ENCODE measurements around the gene HOXC9.

HOXC9 gene

GRCh38 chr12:53963005-53963404, 37.0 kb upstream of the HOXC9 start:
- ChIA-PET POLR2A (no interaction called here), CTCF (interaction anchor here (0.8 to 3.1 kb wide), 5 partner anchors 8 to 416 kb away, joined by 3 to 9 read pairs (median 3); partner anchors contain the start of gene HOXC10)
- DNase-seq (ENCODE audit: extremely low spot score), result no peak
- TF ChIP-seq CTCF (IDR thresholded peaks at IDR 0.05; ENCODE audit: control extremely low read depth, extremely low read depth, low read depth, missing control alignments), result no peak

- ChIA-PET POLR2A (no interaction called here), CTCF (interaction anchor here (0.8 to 3.1 kb wide), 5 partner anchors 8 to 416 kb away, joined by 3 to 9 read pairs (median 3); partner anchors contain the start of genes HOXC10 and HOXC12)
- TF ChIP-seq CTCF (IDR thresholded peaks at IDR 0.05; ENCODE audit: control extremely low read depth, extremely low read depth, low read depth, missing control alignments), result no peak
- DNase-seq (ENCODE audit: extremely low spot score), result no peak
These were observed 36.3 kb upstream of the HOXC9 start for GRCh38 chr12:53963434-53964314.

GRCh38 chr12:53964315-53964713, 35.6 kb upstream of the HOXC9 start:
- CTCF ChIA-PET, result interaction anchor here (1.0 to 3.1 kb wide), 4 partner anchors 10 to 30 kb away, joined by 3 to 9 read pairs (median 4); partner anchors contain the start of genes HOXC10 and HOXC12
- TF ChIP-seq CTCF (IDR thresholded peaks at IDR 0.05; ENCODE audit: control extremely low read depth, extremely low read depth, low read depth, missing control alignments), result no peak
- DNase-seq (ENCODE audit: extremely low spot score), result no peak
- POLR2A ChIA-PET, result no interaction called here

DNA sequence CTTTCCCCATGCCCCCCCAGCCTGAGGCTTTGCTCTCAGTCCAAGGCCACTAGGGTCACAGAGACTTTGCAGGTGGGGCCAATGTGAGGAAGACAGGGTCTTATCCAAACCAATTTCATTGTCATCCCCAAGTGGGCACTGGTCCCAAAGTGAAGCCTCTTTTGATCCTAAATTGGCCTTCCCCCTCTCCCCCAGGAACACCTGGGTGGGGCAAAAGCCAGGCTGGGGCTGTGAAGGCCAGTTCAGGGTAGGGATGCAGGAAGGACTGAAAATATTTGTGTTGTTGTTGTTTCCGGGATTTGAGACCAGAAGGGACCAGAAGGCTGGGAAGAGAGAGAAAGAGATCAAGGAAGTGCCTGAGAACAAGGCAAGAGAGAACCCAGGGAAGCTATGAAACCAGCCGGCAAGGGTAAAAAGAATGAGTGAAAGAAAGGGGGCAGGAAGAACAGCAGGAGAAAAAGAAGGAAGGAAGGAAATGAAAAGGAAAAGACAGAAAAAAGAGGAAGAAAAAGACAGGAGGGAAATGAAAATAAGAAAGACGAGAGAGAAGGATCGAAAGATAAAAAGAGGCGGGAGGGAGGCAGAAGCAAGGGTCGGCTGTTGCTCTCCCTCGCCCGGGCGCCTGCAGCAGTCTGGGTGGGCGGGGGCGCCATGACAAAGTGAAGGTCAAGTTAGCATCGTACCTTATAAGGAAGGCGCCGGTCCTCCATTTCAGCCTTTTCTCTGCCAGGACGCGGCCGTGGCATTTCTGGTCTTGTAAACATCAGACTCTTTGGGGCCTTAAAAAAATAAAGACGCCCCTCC, 34.5 kb upstream of the HOXC9 start:
- no peak for DNase-seq (ENCODE audit: extremely low spot score)
- TF ChIP-seq CTCF (IDR thresholded peaks at IDR 0.05; ENCODE audit: control extremely low read depth, extremely low read depth, low read depth, missing control alignments), result no peak
- ChIA-PET CTCF (interaction anchor here (1.0 to 1.8 kb wide), 3 partner anchors 19 to 40 kb away, joined by 3 to 5 read pairs (median 3); partner anchors contain the start of gene HOXC10), POLR2A (no interaction called here)

DNA sequence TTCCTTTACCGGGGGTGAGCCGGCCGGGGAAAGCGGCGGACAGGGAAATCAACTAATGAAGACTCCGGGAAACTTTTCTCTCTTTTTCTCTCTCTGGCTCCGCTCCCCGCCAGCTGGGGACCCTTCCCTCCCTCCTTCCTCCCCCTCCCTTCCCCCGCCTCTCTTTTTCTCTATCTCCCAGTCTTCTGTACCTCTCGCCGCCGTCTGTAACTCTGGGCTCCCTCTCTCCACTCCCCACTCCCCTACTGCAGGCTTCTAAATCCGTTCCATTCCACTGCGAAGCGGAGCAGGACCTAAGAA, 33.9 kb upstream of the HOXC9 start:
- DNase-seq (ENCODE audit: extremely low spot score), result no peak
- CTCF ChIA-PET, result interaction anchor here (1.0 to 1.8 kb wide), 2 partner anchors 32 to 39 kb away, joined by 3 to 5 read pairs; no protein-coding TSS in a partner anchor
- TF ChIP-seq CTCF (IDR thresholded peaks at IDR 0.05; ENCODE audit: control extremely low read depth, extremely low read depth, low read depth, missing control alignments), result no peak
- POLR2A ChIA-PET, result no interaction called here

DNA sequence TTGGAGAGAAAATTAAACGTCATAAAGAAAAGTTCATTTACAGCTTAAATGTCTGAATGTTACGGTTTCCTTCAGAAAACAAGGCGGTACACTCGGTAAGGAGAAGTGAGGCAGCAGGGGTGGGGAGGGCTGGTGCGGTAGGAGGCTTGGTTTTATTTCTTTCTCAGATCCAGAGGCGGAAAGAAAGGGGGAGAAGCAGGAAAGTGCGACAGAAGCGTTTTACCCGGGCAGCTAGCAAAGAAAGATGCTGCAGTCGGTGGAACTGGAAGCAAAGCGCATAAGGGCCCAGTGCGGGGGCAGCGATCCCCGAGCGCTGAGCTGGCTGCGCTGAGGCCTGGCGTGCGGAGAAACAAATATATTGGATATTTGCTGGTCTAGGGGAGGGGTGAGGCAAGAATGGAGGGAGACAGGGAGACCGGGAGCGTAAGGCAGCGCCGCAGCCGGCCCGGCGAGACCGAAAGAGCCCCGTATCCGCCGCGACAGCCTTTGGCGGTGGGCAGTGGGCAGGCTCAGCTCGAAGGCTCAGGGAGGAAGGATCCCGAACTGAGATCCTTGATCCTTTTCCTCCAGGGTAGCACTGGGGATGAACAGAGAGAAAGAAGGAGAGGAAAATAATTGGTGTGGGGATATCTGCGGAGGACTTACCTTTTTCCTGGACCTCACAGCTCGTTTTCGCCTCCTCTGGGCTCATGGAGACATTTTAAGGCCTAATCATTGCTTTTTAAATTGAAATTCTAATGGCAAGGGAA, 33.4 kb upstream of the HOXC9 start:
- no peak for TF ChIP-seq CTCF (IDR thresholded peaks at IDR 0.05; ENCODE audit: control extremely low read depth, extremely low read depth, low read depth, missing control alignments)
- CTCF ChIA-PET, result interaction anchor here (0.8 to 1.5 kb wide), 3 partner anchors 11 to 39 kb away, joined by 3 to 4 read pairs (median 3); partner anchors contain the start of gene HOXC12
- POLR2A ChIA-PET, result no interaction called here
- DNase-seq (ENCODE audit: extremely low spot score), result no peak

Data from GM10248 (cell line).